HCT116 (cell line): ENCODE data around the gene AP3B1. TPM values are rescaled to one million over a fixed set of nuclear protein-coding genes. Genes with fewer than 3 reads are reported as not detected.

Experiments used
- ATAC-seq: fragments of 200-7000 bp; cut with Tn5 transposase; 2 replicates; pipeline ENCODE4 v1.9.1; 2020; ENCODE audit warnings: mild to moderate bottlenecking, moderate library complexity
- BruUV-seq: library from RNA; stranded (reverse); fragments of 400-500 nt; replicated peaks from 2 replicates; lab custom pipeline; 2021; lab: Mats Ljungman, UMichigan
- CTCF ChIA-PET: fragments of 300-600 bp; sonication (Branson Sonifier 250); formaldehyde crosslinking; loops from one replicate; lab custom pipeline; 2021; ENCODE audit warnings: antibody characterized with exemption; lab: Charles Lee
- POLR2A ChIA-PET: fragments of 300-600, 350-600 bp; sonication (Branson Sonifier 250); formaldehyde crosslinking; loops from one replicate; lab custom pipeline; 2021; ENCODE audit warnings: antibody characterized with exemption; lab: Charles Lee
- RAD21 ChIA-PET, 2 experiments: fragments of 300-600 bp; sonication (Branson Sonifier 250); formaldehyde crosslinking; loops; one replicate each; lab custom pipeline; 2023; ENCODE audit warnings: low total read pairs in 2 of 2; ENCODE audit not compliant: uncharacterized antibody in 2 of 2, unreplicated experiment in 2 of 2, low non-redundant PET in 1 of 2; lab: Charles Lee
- DNase-seq: peaks from one replicate; pipeline ENCODE4 v3.0.0-alpha.2; 2010; ENCODE audit warnings: low read depth, low spot score
- H2AFZ ChIP-seq: fragments of 200-600 bp; shearing (Covaris generic), sonication (generic); 2 replicates; pipeline ENCODE4 v1.6.1; 2017; ENCODE audit warnings: low read depth, mixed run types, mixed read lengths, antibody characterized with exemption, low read length; ENCODE audit not compliant: poor library complexity, severe bottlenecking
- H3K27ac ChIP-seq: 2 replicates; pipeline ENCODE4 v1.5.1; 2012; ENCODE audit warnings: low read depth, low read length
- H3K27me3 ChIP-seq: fragments of 200-600 bp; sonication (generic); 2 replicates; pipeline ENCODE4 v1.6.1; 2016; ENCODE audit warnings: mixed run types, low read length, mixed read lengths; ENCODE audit not compliant: insufficient read depth
- H3K36me3 ChIP-seq, 2 experiments: fragments of 200-500 bp in 1 of 2; fragments of 200-600 bp in 1 of 2; sonication (Bioruptor generic) in 1 of 2; sonication (generic) in 1 of 2; 2 replicates each; pipeline versions ENCODE4 v1.5.1 to v1.6.1; 2014 to 2016; ENCODE audit warnings: low read length in 2 of 2, inconsistent platforms in 1 of 2, mixed read lengths in 1 of 2, mixed run types in 1 of 2; ENCODE audit not compliant: insufficient read depth in 2 of 2, control insufficient read depth in 1 of 2
- H3K4me1 ChIP-seq, 2 experiments: fragments of 200-600 bp in 1 of 2; sonication (generic) in 1 of 2; 2 replicates each; pipeline versions ENCODE4 v1.5.1 to v1.6.1; 2012 to 2017; ENCODE audit warnings: low read length in 2 of 2, inconsistent platforms in 1 of 2, mild to moderate bottlenecking in 1 of 2, mixed read lengths in 1 of 2, mixed run types in 1 of 2, moderate library complexity in 1 of 2; ENCODE audit not compliant: insufficient read depth in 2 of 2, control insufficient read depth in 1 of 2
- H3K4me2 ChIP-seq: fragments of 200-600 bp; sonication (generic); 2 replicates; pipeline ENCODE4 v1.6.1; 2017; ENCODE audit warnings: mixed run types, low read length, mixed read lengths
- H3K4me3 ChIP-seq, 2 experiments: fragments of 200-600 bp in 1 of 2; sonication (generic) in 1 of 2; replicated peaks in 1 of 2; 2 replicates each; pipeline ENCODE4 v1.5.1; 2011 to 2016; ENCODE audit warnings: low read length in 2 of 2, control low read depth in 1 of 2, low read depth in 1 of 2, mild to moderate bottlenecking in 1 of 2, mixed read lengths in 1 of 2, mixed run types in 1 of 2
- H3K79me2 ChIP-seq: fragments of 200-600 bp; sonication (generic); 2 replicates; pipeline ENCODE4 v1.6.1; 2017; ENCODE audit warnings: mild to moderate bottlenecking, mixed run types, low read length, moderate library complexity, mixed read lengths; ENCODE audit not compliant: insufficient read depth
- H3K9ac ChIP-seq: fragments of 200-600 bp; sonication (generic); 2 replicates; pipeline ENCODE4 v1.6.1; 2016; ENCODE audit warnings: low read length, mixed read lengths
- H3K9me2 ChIP-seq: fragments of 200-600 bp; sonication (generic), shearing (Covaris generic); 2 replicates; pipeline ENCODE4 v1.6.1; 2017; ENCODE audit warnings: mixed run types, mild to moderate bottlenecking, moderate library complexity; ENCODE audit not compliant: insufficient read depth
- H3K9me3 ChIP-seq, 2 experiments: fragments of 200-500 bp in 1 of 2; fragments of 200-600 bp in 1 of 2; sonication (Bioruptor generic) in 1 of 2; sonication (generic) in 1 of 2; 2 replicates each; pipeline ENCODE4 v1.6.1; 2014 to 2017; ENCODE audit warnings: low read length in 2 of 2, mixed read lengths in 2 of 2, inconsistent platforms in 1 of 2, low read depth in 1 of 2, mild to moderate bottlenecking in 1 of 2, mixed run types in 1 of 2, moderate library complexity in 1 of 2; ENCODE audit not compliant: control insufficient read depth in 1 of 2, insufficient read depth in 1 of 2
- H4K20me1 ChIP-seq: fragments of 200-600 bp; sonication (generic), shearing (Covaris generic); 2 replicates; pipeline ENCODE4 v1.6.1; 2017; ENCODE audit warnings: mixed run types, mild to moderate bottlenecking, moderate library complexity; ENCODE audit not compliant: insufficient read depth
- CBX3 ChIP-seq: IDR thresholded peaks from 2 replicates; pipeline ENCODE4 v1.6.1; 2012; ENCODE audit warnings: low read depth
- CEBPB ChIP-seq: IDR thresholded peaks from 2 replicates; pipeline ENCODE4 v1.6.1; 2012; ENCODE audit warnings: low read depth
- EGR1 ChIP-seq: IDR thresholded peaks from 2 replicates; pipeline ENCODE4 v1.6.1; 2012; ENCODE audit warnings: low read depth
- ELF1 ChIP-seq: IDR thresholded peaks from 2 replicates; pipeline ENCODE4 v1.6.1; 2012; ENCODE audit warnings: low read depth, borderline replicate concordance
- EZH2 ChIP-seq: fragments of 200-600 bp; sonication (generic); IDR thresholded peaks from 2 replicates; pipeline ENCODE4 v1.6.1; 2017; ENCODE audit warnings: antibody characterized with exemption, mixed run types
- EZH2phosphoT487 ChIP-seq: fragments of 200-600 bp; IDR thresholded peaks from 2 replicates; pipeline ENCODE4 v1.6.1; 2018; ENCODE audit warnings: antibody characterized with exemption, borderline replicate concordance
- FOSL1 ChIP-seq: IDR thresholded peaks from 2 replicates; pipeline ENCODE4 v1.6.1; 2012; ENCODE audit warnings: low read depth
- POLR2A ChIP-seq: IDR thresholded peaks from 2 replicates; pipeline ENCODE4 v1.7.0; 2011; ENCODE audit warnings: borderline replicate concordance; ENCODE audit not compliant: insufficient read depth, insufficient read length; ENCODE audit errors: extremely low read depth
- RAD21 ChIP-seq: IDR thresholded peaks from 2 replicates; pipeline ENCODE4 v1.6.1; 2012; ENCODE audit warnings: low read depth, mild to moderate bottlenecking
- SP1 ChIP-seq: IDR thresholded peaks from 2 replicates; pipeline ENCODE4 v1.6.1; 2012; ENCODE audit warnings: low read depth
- SRF ChIP-seq: IDR thresholded peaks from 2 replicates; pipeline ENCODE4 v1.6.1; 2012; ENCODE audit warnings: low read depth
- TCF7L2 ChIP-seq: IDR thresholded peaks from 2 replicates; pipeline ENCODE4 v1.7.0; 2011; ENCODE audit warnings: borderline replicate concordance, inconsistent platforms; ENCODE audit not compliant: insufficient read depth, insufficient read length; ENCODE audit errors: extremely low read depth
- YY1 ChIP-seq: IDR thresholded peaks from 2 replicates; pipeline ENCODE4 v1.6.1; 2011; ENCODE audit warnings: low read length, low read depth, moderate library complexity, mild to moderate bottlenecking; ENCODE audit not compliant: insufficient replicate concordance; ENCODE audit errors: extremely low read depth
- ZFX ChIP-seq: fragments of 450-650 bp; IDR thresholded peaks from 2 replicates; pipeline ENCODE4 v1.6.1; 2017
- ZNF274 ChIP-seq: fragments of 200-500 bp; sonication (Bioruptor generic); IDR thresholded peaks from 2 replicates; pipeline ENCODE4 v1.6.1; 2014; ENCODE audit warnings: mild to moderate bottlenecking, low read depth, low read length, inconsistent platforms
- intact Hi-C: fragments of 100-400 bp; cut with micrococcal nuclease; formaldehyde crosslinking; loops from 2 replicates; pipeline ENCODE4 v1.10.0; 2022
- total RNA-seq: library from RNA; stranded (reverse); gene quantifications from one replicate; pipeline ENCODE4 v1.2.1, GENCODE V29; 2021; ENCODE audit not compliant: unreplicated experiment
- TF ChIP-seq, protein P1 (sequence below), 3 experiments: fragments of 200-600 bp in 1 of 3; sonication (generic) in 1 of 3; IDR thresholded peaks in 2 of 3; conservative IDR thresholded peaks in 1 of 3; 2 replicates each; pipeline ENCODE4 v1.5.1; 2012 to 2017; ENCODE audit warnings: low read depth in 2 of 3, low read length in 2 of 3, antibody characterized with exemption in 1 of 3, borderline replicate concordance in 1 of 3, control low read depth in 1 of 3, mild to moderate bottlenecking in 1 of 3, mixed read lengths in 1 of 3, mixed run types in 1 of 3, moderate library complexity in 1 of 3; ENCODE audit not compliant: insufficient read depth in 1 of 3
- TF ChIP-seq, protein P2 (sequence below): IDR thresholded peaks from 2 replicates; pipeline ENCODE4 v1.6.1; 2012
- TF ChIP-seq, protein P3 (sequence below): IDR thresholded peaks from 2 replicates; pipeline ENCODE4 v1.6.1; 2011; ENCODE audit warnings: mild to moderate bottlenecking, low read length, moderate library complexity; ENCODE audit not compliant: insufficient replicate concordance; ENCODE audit errors: extremely low read depth
- TF ChIP-seq, protein P4 (sequence below): IDR thresholded peaks from 2 replicates; pipeline ENCODE4 v1.6.1; 2012
- TF ChIP-seq, protein P5 (sequence below): IDR thresholded peaks from 2 replicates; pipeline ENCODE4 v1.6.1; 2012; ENCODE audit warnings: low read depth

AP3B1 gene
- total RNA-seq, 1 experiment from 2014 or later, result 54.5 TPM

DNA sequence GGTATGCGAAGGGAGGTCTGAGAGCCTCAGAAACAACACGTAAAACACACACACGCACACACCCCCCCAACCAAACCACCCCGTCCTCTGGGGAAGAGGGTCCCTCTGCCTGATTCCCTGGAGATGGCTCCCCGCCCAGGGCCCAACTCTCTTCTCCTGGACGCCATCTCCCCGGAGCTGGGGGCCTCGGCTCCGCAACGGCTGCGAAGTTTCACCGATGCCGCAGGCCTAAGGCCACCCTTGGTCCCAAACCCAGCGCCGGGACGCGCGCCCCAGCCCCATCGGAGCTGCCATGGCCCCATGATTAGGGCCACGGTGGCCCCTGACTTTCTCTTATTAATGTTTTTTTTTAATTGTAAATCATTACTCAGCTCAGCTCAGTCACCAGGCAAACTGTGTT is 337.0 kb downstream of the AP3B1 start:
- RAD21 ChIA-PET, result no interaction called here
- Histone ChIP-seq H2AFZ (no peak overlapping the region), H3K79me2 (no peaks in the 10 kb centered on the region), H3K9me2 (no peaks in the 10 kb centered on the region), H3K9ac (no peak overlapping the region), H3K36me3 (no peaks in the 10 kb centered on the region), H3K27ac (no peak overlapping the region), H3K4me2 (no peak overlapping the region), H4K20me1 (no peaks in the 10 kb centered on the region), H3K27me3 (no peaks in the 10 kb centered on the region), H3K4me1 (no peaks in the 10 kb centered on the region), H3K9me3 (no peaks in the 10 kb centered on the region), H3K4me3 (no peak overlapping the region)
- TF ChIP-seq, protein P1, sequence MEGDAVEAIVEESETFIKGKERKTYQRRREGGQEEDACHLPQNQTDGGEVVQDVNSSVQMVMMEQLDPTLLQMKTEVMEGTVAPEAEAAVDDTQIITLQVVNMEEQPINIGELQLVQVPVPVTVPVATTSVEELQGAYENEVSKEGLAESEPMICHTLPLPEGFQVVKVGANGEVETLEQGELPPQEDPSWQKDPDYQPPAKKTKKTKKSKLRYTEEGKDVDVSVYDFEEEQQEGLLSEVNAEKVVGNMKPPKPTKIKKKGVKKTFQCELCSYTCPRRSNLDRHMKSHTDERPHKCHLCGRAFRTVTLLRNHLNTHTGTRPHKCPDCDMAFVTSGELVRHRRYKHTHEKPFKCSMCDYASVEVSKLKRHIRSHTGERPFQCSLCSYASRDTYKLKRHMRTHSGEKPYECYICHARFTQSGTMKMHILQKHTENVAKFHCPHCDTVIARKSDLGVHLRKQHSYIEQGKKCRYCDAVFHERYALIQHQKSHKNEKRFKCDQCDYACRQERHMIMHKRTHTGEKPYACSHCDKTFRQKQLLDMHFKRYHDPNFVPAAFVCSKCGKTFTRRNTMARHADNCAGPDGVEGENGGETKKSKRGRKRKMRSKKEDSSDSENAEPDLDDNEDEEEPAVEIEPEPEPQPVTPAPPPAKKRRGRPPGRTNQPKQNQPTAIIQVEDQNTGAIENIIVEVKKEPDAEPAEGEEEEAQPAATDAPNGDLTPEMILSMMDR (IDR thresholded peaks at IDR 0.05 in 2 of 3, conservative IDR thresholded peaks at IDR 0.05 in 1 of 3; ENCODE audit: borderline replicate concordance in 1 of 3, insufficient read depth in 1 of 3, low read depth in 2 of 3, low read length in 2 of 3), result no peak
- TF ChIP-seq CEBPB (no peak), POLR2A (no peak), RAD21 (no peak), ZFX (no peak), SRF (no peak), SP1 (no peak), ELF1 (no peak), CBX3 (no peak), TCF7L2 (no peak), ZNF274 (no peak), YY1 (no peak), EZH2 (no peak), EZH2phosphoT487 (no peak), EGR1 (no peak), FOSL1 (no peak)
- TF ChIP-seq, protein P2, sequence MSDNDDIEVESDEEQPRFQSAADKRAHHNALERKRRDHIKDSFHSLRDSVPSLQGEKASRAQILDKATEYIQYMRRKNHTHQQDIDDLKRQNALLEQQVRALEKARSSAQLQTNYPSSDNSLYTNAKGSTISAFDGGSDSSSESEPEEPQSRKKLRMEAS, result no peak
- TF ChIP-seq, protein P3, sequence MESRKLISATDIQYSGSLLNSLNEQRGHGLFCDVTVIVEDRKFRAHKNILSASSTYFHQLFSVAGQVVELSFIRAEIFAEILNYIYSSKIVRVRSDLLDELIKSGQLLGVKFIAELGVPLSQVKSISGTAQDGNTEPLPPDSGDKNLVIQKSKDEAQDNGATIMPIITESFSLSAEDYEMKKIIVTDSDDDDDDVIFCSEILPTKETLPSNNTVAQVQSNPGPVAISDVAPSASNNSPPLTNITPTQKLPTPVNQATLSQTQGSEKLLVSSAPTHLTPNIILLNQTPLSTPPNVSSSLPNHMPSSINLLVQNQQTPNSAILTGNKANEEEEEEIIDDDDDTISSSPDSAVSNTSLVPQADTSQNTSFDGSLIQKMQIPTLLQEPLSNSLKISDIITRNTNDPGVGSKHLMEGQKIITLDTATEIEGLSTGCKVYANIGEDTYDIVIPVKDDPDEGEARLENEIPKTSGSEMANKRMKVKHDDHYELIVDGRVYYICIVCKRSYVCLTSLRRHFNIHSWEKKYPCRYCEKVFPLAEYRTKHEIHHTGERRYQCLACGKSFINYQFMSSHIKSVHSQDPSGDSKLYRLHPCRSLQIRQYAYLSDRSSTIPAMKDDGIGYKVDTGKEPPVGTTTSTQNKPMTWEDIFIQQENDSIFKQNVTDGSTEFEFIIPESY, result no peak
- TF ChIP-seq, protein P4, sequence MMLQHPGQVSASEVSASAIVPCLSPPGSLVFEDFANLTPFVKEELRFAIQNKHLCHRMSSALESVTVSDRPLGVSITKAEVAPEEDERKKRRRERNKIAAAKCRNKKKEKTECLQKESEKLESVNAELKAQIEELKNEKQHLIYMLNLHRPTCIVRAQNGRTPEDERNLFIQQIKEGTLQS, result no peak
- TF ChIP-seq, protein P5, sequence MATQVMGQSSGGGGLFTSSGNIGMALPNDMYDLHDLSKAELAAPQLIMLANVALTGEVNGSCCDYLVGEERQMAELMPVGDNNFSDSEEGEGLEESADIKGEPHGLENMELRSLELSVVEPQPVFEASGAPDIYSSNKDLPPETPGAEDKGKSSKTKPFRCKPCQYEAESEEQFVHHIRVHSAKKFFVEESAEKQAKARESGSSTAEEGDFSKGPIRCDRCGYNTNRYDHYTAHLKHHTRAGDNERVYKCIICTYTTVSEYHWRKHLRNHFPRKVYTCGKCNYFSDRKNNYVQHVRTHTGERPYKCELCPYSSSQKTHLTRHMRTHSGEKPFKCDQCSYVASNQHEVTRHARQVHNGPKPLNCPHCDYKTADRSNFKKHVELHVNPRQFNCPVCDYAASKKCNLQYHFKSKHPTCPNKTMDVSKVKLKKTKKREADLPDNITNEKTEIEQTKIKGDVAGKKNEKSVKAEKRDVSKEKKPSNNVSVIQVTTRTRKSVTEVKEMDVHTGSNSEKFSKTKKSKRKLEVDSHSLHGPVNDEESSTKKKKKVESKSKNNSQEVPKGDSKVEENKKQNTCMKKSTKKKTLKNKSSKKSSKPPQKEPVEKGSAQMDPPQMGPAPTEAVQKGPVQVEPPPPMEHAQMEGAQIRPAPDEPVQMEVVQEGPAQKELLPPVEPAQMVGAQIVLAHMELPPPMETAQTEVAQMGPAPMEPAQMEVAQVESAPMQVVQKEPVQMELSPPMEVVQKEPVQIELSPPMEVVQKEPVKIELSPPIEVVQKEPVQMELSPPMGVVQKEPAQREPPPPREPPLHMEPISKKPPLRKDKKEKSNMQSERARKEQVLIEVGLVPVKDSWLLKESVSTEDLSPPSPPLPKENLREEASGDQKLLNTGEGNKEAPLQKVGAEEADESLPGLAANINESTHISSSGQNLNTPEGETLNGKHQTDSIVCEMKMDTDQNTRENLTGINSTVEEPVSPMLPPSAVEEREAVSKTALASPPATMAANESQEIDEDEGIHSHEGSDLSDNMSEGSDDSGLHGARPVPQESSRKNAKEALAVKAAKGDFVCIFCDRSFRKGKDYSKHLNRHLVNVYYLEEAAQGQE, result no peak
- no TSS peak for BruUV-seq
- DNase-seq (no peak), ATAC-seq (no peak)
- POLR2A ChIA-PET, result no interaction called here
- CTCF ChIA-PET, result no interaction called here
- intact Hi-C loops, result no loop called here
